HG03064 (cell line): ENCODE results near the gene PNN.
"Not testable (repeated sequence)": the region's sequence is repeated elsewhere in the genome, so short reads cannot be mapped to it uniquely, and the experiment has no call there.

Experiments used
- ATAC-seq: cut with Tn5 transposase; IDR thresholded peaks from one replicate; pipeline ENCODE4 v1.9.1; 2021; ENCODE audit warnings: low read depth; ENCODE audit not compliant: unreplicated experiment

PNN gene

GRCh38 chr14:39180553-39180952, 5.5 kb downstream of the PNN start:
- ATAC-seq: no peak

GRCh38 chr14:39181026-39181692, 6.1 kb downstream of the PNN start:
- no peak for ATAC-seq

GRCh38 chr14:39181693-39182047, 6.6 kb downstream of the PNN start:
- ATAC-seq: no peak

GRCh38 chr14:39182770-39183684, 8.0 kb downstream of the PNN start:
- ATAC-seq: no peak

GRCh38 chr14:39183685-39184003, 8.6 kb downstream of the PNN start:
- not testable (repeated sequence) for ATAC-seq

- ATAC-seq: no peak
Measured at GRCh38 chr14:39184628-39185255, 9.7 kb downstream of the PNN start.

- no peak for ATAC-seq
Measured at GRCh38 chr14:39185256-39186049, 10.4 kb downstream of the PNN start.

- ATAC-seq: no peak
Measured at GRCh38 chr14:39186941-39187525, 12.0 kb downstream of the PNN start.

- no peak for ATAC-seq
Measured at GRCh38 chr14:39203659-39204606, 28.9 kb downstream of the PNN start.

GRCh38 chr14:39207430-39207829, 32.4 kb downstream of the PNN start:
- not testable (repeated sequence) for ATAC-seq

GRCh38 chr14:39211109-39211741, 36.2 kb downstream of the PNN start:
- ATAC-seq: no peak

GRCh38 chr14:39212034-39212433, 37.0 kb downstream of the PNN start:
- ATAC-seq: no peak

GRCh38 chr14:39212693-39213092, 37.6 kb downstream of the PNN start:
- no peak for ATAC-seq

- no peak for ATAC-seq
Measured at GRCh38 chr14:39217214-39217879, 42.3 kb downstream of the PNN start.

- ATAC-seq: no peak
Measured at GRCh38 chr14:39218171-39218769, 43.2 kb downstream of the PNN start.

- no peak for ATAC-seq
Measured at GRCh38 chr14:39219075-39219499, 44.0 kb downstream of the PNN start.

- not testable (repeated sequence) for ATAC-seq
Measured at GRCh38 chr14:39220473-39220872, 45.4 kb downstream of the PNN start.

GRCh38 chr14:39228044-39228443, 53.0 kb downstream of the PNN start:
- ATAC-seq: no peak
